Stimulated activated CD4-positive, alpha-beta T cell treated with anti-CD3 and anti-CD28 coated beads, Interleukin-4, amount 100 ng/mL, for 1 hour (primary cell): ENCODE results near the gene SEMA3C.

ENCODE experiments used
- DNase-seq: peaks from one replicate; pipeline ENCODE4 v3.0.0-alpha.2; 2020

SEMA3C gene

GRCh38 chr7:80884511-80885195 lies 34.2 kb downstream of the SEMA3C start:
- no peak for DNase-seq

- DNase-seq = no peak
These were observed 35.5 kb downstream of the SEMA3C start for GRCh38 chr7:80883154-80884025.

- no peak for DNase-seq
These were observed 36.5 kb downstream of the SEMA3C start for GRCh38 chr7:80882213-80882801.

GRCh38 chr7:80881351-80881900 lies 37.4 kb downstream of the SEMA3C start:
- no peak for DNase-seq

GRCh38 chr7:80879849-80880248 lies 39.0 kb downstream of the SEMA3C start:
- DNase-seq = no peak

GRCh38 chr7:80876894-80877414 lies 41.9 kb downstream of the SEMA3C start:
- DNase-seq = no peak

- no peak for DNase-seq
These were observed 43.2 kb downstream of the SEMA3C start for GRCh38 chr7:80875537-80876120.

GRCh38 chr7:80873140-80873539 lies 45.7 kb downstream of the SEMA3C start:
- DNase-seq = no peak

- no peak for DNase-seq
These were observed 47.6 kb downstream of the SEMA3C start for GRCh38 chr7:80871228-80871627.

GRCh38 chr7:80870813-80871212 lies 48.0 kb downstream of the SEMA3C start:
- no peak for DNase-seq

GRCh38 chr7:80869821-80870751 lies 48.8 kb downstream of the SEMA3C start:
- no peak for DNase-seq

GRCh38 chr7:80869106-80869784 lies 49.6 kb downstream of the SEMA3C start:
- no peak for DNase-seq

- DNase-seq = no peak
These were observed 50.3 kb downstream of the SEMA3C start for GRCh38 chr7:80868566-80868965.

- DNase-seq = no peak
These were observed 58.3 kb downstream of the SEMA3C start for GRCh38 chr7:80860554-80860953.

GRCh38 chr7:80859272-80859970 lies 59.4 kb downstream of the SEMA3C start:
- no peak for DNase-seq

GRCh38 chr7:80858141-80858903 lies 60.5 kb downstream of the SEMA3C start:
- DNase-seq = no peak

GRCh38 chr7:80856769-80857168 lies 62.1 kb downstream of the SEMA3C start:
- no peak for DNase-seq

GRCh38 chr7:80851896-80852476 lies 66.9 kb downstream of the SEMA3C start:
- no peak for DNase-seq

- no peak for DNase-seq
These were observed 70.0 kb downstream of the SEMA3C start for GRCh38 chr7:80848841-80849240.
